ENCODE results near the gene SLAMF6. TPM values are rescaled to one million over a fixed set of nuclear protein-coding genes. Genes with fewer than 3 reads are reported as not detected.

SLAMF6 gene
- total and polyA plus RNA-seq, 2 donors from 2014 or later, result 5.5 TPM; not detected in 1

GRCh38 chr1:160553778-160554177 lies 30.7 kb upstream of the SLAMF6 start:
- DNase-seq, result no peak
- Histone ChIP-seq H3K27me3 (ENCODE audit: control insufficient read depth, insufficient read depth, low read length) (no peaks in the 10 kb centered on the region), H3K27ac (ENCODE audit: low read depth in 2 of 2, low read length in 2 of 2) (no peak overlapping the region), H3K9ac (ENCODE audit: low read length in 3 of 3) (no peak overlapping the region), H3K4me1 (ENCODE audit: control insufficient read depth in 2 of 3, insufficient read depth in 2 of 3, low read depth in 1 of 3, low read length in 3 of 3) (no peaks in the 10 kb centered on the region), H3K36me3 (ENCODE audit: control insufficient read depth in 2 of 3, insufficient read depth in 3 of 3, low read length in 3 of 3) (no peaks in the 10 kb centered on the region), H3K9me3 (ENCODE audit: control insufficient read depth in 2 of 3, insufficient read depth in 1 of 3, low read length in 3 of 3) (no peaks in the 10 kb centered on the region), H3K4me3 (ENCODE audit: low read length in 3 of 3) (no peak overlapping the region)
- TF ChIP-seq, protein P1, sequence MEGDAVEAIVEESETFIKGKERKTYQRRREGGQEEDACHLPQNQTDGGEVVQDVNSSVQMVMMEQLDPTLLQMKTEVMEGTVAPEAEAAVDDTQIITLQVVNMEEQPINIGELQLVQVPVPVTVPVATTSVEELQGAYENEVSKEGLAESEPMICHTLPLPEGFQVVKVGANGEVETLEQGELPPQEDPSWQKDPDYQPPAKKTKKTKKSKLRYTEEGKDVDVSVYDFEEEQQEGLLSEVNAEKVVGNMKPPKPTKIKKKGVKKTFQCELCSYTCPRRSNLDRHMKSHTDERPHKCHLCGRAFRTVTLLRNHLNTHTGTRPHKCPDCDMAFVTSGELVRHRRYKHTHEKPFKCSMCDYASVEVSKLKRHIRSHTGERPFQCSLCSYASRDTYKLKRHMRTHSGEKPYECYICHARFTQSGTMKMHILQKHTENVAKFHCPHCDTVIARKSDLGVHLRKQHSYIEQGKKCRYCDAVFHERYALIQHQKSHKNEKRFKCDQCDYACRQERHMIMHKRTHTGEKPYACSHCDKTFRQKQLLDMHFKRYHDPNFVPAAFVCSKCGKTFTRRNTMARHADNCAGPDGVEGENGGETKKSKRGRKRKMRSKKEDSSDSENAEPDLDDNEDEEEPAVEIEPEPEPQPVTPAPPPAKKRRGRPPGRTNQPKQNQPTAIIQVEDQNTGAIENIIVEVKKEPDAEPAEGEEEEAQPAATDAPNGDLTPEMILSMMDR (IDR thresholded peaks at IDR 0.05; ENCODE audit: borderline replicate concordance, extremely low read depth, insufficient read depth), result no peak
- intact Hi-C loops (cut with DNase I), result no loop called here
- no peak for FAIRE-seq

- no peak overlapping the region for H3K4me3 ChIP-seq (ENCODE audit: low read length in 3 of 3)
- DNase-seq, result no peak
- H3K27me3 ChIP-seq (ENCODE audit: control insufficient read depth, insufficient read depth, low read length), result no peaks in the 10 kb centered on the region
- no peaks in the 10 kb centered on the region for H3K4me1 ChIP-seq (ENCODE audit: control insufficient read depth in 2 of 3, insufficient read depth in 2 of 3, low read depth in 1 of 3, low read length in 3 of 3)
- no peaks in the 10 kb centered on the region for H3K9me3 ChIP-seq (ENCODE audit: control insufficient read depth in 2 of 3, insufficient read depth in 1 of 3, low read length in 3 of 3)
- no peaks in the 10 kb centered on the region for H3K36me3 ChIP-seq (ENCODE audit: control insufficient read depth in 2 of 3, insufficient read depth in 3 of 3, low read length in 3 of 3)
- TF ChIP-seq, protein P1 (IDR thresholded peaks at IDR 0.05; ENCODE audit: borderline replicate concordance, extremely low read depth, insufficient read depth), result no peak
- no peak overlapping the region for H3K9ac ChIP-seq (ENCODE audit: low read length in 3 of 3)
- H3K27ac ChIP-seq (ENCODE audit: low read depth in 2 of 2, low read length in 2 of 2), result no peak overlapping the region
- intact Hi-C loops (cut with DNase I), result no loop called here
- FAIRE-seq, result no peak
Observed at GRCh38 chr1:160552425-160552824, 29.4 kb upstream of the SLAMF6 start.

- DNase-seq, result no peak
- no peaks in the 10 kb centered on the region for H3K36me3 ChIP-seq (ENCODE audit: control insufficient read depth in 2 of 3, insufficient read depth in 3 of 3, low read length in 3 of 3)
- no peaks in the 10 kb centered on the region for H3K4me1 ChIP-seq (ENCODE audit: control insufficient read depth in 2 of 3, insufficient read depth in 2 of 3, low read depth in 1 of 3, low read length in 3 of 3)
- TF ChIP-seq, protein P1 (IDR thresholded peaks at IDR 0.05; ENCODE audit: borderline replicate concordance, extremely low read depth, insufficient read depth), result no peak
- H3K27me3 ChIP-seq (ENCODE audit: control insufficient read depth, insufficient read depth, low read length), result no peaks in the 10 kb centered on the region
- H3K4me3 ChIP-seq (ENCODE audit: low read length in 3 of 3), result no peak overlapping the region
- intact Hi-C loops (cut with DNase I), result no loop called here
- no peaks in the 10 kb centered on the region for H3K9me3 ChIP-seq (ENCODE audit: control insufficient read depth in 2 of 3, insufficient read depth in 1 of 3, low read length in 3 of 3)
- H3K27ac ChIP-seq (ENCODE audit: low read depth in 2 of 2, low read length in 2 of 2), result no peak overlapping the region
- no peak overlapping the region for H3K9ac ChIP-seq (ENCODE audit: low read length in 3 of 3)
- FAIRE-seq, result no peak
Observed at GRCh38 chr1:160550572-160551034, 27.5 kb upstream of the SLAMF6 start.

DNA sequence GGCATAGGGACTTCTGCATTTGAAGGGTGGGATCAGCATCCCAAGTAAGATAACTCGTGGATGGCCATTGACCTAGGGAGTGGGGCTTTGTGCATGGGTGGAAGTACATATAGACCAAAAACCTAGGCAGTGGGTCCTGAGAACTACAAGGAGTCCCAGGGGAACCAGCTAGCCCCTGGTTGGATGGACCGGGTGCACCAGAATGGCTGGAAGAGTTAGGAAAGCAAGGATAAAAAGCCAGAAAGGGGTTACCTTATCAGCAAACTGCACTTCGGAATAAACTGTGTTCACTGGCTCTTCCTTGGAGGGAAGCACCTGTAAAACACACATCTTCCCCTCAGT lies 26.6 kb upstream of the SLAMF6 start:
- no peak for FAIRE-seq

More for the DNA sequence above, 26.6 kb upstream of the SLAMF6 start:
- no peak overlapping the region for H3K4me3 ChIP-seq (ENCODE audit: low read length in 3 of 3)
- TF ChIP-seq, protein P1 (IDR thresholded peaks at IDR 0.05; ENCODE audit: borderline replicate concordance, extremely low read depth, insufficient read depth), result no peak
- H3K4me1 ChIP-seq (ENCODE audit: control insufficient read depth in 2 of 3, insufficient read depth in 2 of 3, low read depth in 1 of 3, low read length in 3 of 3), result peaks cover 0 to 3% (median 0%) of the 10 kb centered on the region in 3 donors
- H3K9me3 ChIP-seq (ENCODE audit: control insufficient read depth in 2 of 3, insufficient read depth in 1 of 3, low read length in 3 of 3), result no peaks in the 10 kb centered on the region
- H3K36me3 ChIP-seq (ENCODE audit: control insufficient read depth in 2 of 3, insufficient read depth in 3 of 3, low read length in 3 of 3), result no peaks in the 10 kb centered on the region
- no peak overlapping the region for H3K27ac ChIP-seq (ENCODE audit: low read depth in 2 of 2, low read length in 2 of 2)
- intact Hi-C loops (cut with DNase I), result no loop called here
- DNase-seq, result no peak
- H3K27me3 ChIP-seq (ENCODE audit: control insufficient read depth, insufficient read depth, low read length), result no peaks in the 10 kb centered on the region
- no peak overlapping the region for H3K9ac ChIP-seq (ENCODE audit: low read length in 3 of 3)
